ENCODE results near the gene MCTP2. TPM values are rescaled to one million over a fixed set of nuclear protein-coding genes. Genes with fewer than 3 reads are reported as not detected.

MCTP2 gene
- polyA plus RNA-seq, 3 donors = 2.4 to 7.4 (median 7.3) TPM

DNA sequence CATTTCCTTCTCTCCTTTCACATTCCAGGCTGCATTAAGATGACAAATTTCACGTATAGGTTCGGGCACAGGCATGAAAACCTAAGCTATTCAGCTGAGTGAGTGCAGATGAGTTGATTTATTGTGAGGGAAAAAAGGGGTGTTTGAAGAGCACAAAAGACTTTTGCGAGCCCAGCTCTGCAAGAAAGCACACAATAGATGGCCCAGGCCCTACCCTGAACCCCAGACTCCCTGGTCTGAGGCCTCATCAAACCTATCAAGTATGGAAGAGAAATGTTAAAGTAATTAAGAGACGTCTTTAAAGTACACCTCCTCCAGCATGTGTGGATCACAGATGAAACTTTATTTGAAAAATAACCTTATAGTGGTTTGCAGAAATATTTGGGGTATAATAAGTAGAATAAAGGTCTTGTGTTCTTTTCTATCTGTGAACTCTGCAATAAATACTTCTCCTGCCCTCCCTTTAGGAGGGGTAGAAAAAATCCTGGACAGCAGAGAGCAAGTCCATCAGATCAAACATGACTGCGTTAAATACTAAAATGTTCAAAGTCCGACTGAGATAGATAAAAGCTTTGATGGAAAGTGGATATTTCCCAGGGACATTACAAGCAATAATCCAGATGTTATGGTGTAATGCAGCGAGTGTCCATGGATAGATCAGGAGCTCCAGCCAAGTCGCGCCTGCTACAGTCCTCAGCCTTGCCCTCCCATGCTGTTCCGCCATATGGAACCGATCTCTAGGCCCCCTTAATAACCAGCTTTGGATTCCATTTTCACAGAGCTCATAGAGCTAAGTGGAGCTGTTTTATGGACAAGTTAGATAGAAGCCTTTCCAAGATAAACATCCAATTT lies 121.5 kb downstream of the MCTP2 start:
- Histone ChIP-seq H3K27me3 (ENCODE audit: control insufficient read depth in 2 of 2, insufficient read depth in 2 of 2, low read length in 2 of 2) (no peaks in the 10 kb centered on the region), H3K9me3 (replicated peaks in 1 of 2; ENCODE audit: control insufficient read depth in 1 of 2, insufficient read depth in 1 of 2, low read length in 2 of 2) (no peaks in the 10 kb centered on the region), H4K20me1 (ENCODE audit: insufficient read depth, low read length) (no peaks in the 10 kb centered on the region), H2AFZ (ENCODE audit: insufficient read depth, low read depth, low read length, poor library complexity, severe bottlenecking) (no peak overlapping the region), H3K4me2 (replicated peaks; ENCODE audit: extremely low read depth, low read length, poor library complexity, severe bottlenecking) (no peak overlapping the region), H3K79me2 (ENCODE audit: insufficient read depth, low read length) (no peaks in the 10 kb centered on the region), H3K4me3 (replicated peaks in 1 of 3; ENCODE audit: low read depth in 2 of 3, low read length in 3 of 3) (no peak overlapping the region), H3K27ac (ENCODE audit: low read depth in 1 of 2, low read length in 2 of 2) (no peak overlapping the region), H3K36me3 (replicated peaks in 1 of 2; ENCODE audit: control insufficient read depth in 1 of 2, insufficient read depth in 2 of 2, low read length in 2 of 2) (peaks cover 0 to 31% of the 10 kb centered on the region in 2 donors), H3K9ac (ENCODE audit: insufficient read depth, low read length, poor library complexity, severe bottlenecking) (no peak overlapping the region), H3K4me1 (ENCODE audit: control insufficient read depth in 1 of 2, insufficient read depth in 2 of 2, low read length in 2 of 2) (no peaks in the 10 kb centered on the region)
- 100% methylated on average over 2 of the region's 11 CpGs for WGBS (ENCODE audit: insufficient coverage)
- H3K27me3 Mint-ChIP-seq (ENCODE audit: low read depth in 3 of 3) = no peaks in the 10 kb centered on the region
- no peaks in the 10 kb centered on the region for H3K4me1 Mint-ChIP-seq
- peaks cover 0 to 3% (median 0%) of the 10 kb centered on the region in 7 donors for H3K9me3 Mint-ChIP-seq
- intact Hi-C loops (cut with micrococcal nuclease) = no loop called here
- peaks cover 31 to 71% of the 10 kb centered on the region in 2 donors for H3K36me3 Mint-ChIP-seq
- TF ChIP-seq, protein P1, sequence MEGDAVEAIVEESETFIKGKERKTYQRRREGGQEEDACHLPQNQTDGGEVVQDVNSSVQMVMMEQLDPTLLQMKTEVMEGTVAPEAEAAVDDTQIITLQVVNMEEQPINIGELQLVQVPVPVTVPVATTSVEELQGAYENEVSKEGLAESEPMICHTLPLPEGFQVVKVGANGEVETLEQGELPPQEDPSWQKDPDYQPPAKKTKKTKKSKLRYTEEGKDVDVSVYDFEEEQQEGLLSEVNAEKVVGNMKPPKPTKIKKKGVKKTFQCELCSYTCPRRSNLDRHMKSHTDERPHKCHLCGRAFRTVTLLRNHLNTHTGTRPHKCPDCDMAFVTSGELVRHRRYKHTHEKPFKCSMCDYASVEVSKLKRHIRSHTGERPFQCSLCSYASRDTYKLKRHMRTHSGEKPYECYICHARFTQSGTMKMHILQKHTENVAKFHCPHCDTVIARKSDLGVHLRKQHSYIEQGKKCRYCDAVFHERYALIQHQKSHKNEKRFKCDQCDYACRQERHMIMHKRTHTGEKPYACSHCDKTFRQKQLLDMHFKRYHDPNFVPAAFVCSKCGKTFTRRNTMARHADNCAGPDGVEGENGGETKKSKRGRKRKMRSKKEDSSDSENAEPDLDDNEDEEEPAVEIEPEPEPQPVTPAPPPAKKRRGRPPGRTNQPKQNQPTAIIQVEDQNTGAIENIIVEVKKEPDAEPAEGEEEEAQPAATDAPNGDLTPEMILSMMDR (IDR thresholded peaks at IDR 0.05) = no peak
- H3K4me3 Mint-ChIP-seq = no peak overlapping the region
- H3K27ac Mint-ChIP-seq = no peak overlapping the region
- no peak for DNase-seq

DNA sequence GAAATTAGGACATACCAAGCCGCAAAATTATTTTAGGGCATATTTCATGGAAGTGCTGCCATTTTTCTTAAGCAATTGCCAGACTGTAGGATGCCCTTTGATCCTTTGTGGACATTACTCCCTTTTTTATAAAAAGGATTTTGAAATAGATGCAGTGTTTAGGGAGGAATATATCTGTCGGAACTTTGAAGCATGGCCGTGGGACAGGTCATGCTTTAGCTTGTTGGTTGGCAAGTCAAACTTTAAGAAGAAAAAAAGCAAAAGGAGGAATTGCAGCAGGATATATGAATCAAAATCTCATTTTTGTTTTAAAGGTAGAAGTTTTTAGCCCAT lies 122.1 kb downstream of the MCTP2 start:
- TF ChIP-seq, protein P1 (IDR thresholded peaks at IDR 0.05) = no peak
- intact Hi-C loops (cut with micrococcal nuclease) = no loop called here

More for the DNA sequence above, 122.1 kb downstream of the MCTP2 start:
- Histone ChIP-seq H3K79me2 (ENCODE audit: insufficient read depth, low read length) (no peaks in the 10 kb centered on the region), H3K27ac (ENCODE audit: low read depth in 1 of 2, low read length in 2 of 2) (no peak overlapping the region), H2AFZ (ENCODE audit: insufficient read depth, low read depth, low read length, poor library complexity, severe bottlenecking) (no peak overlapping the region), H3K4me3 (replicated peaks in 1 of 3; ENCODE audit: low read depth in 2 of 3, low read length in 3 of 3) (no peak overlapping the region), H3K4me1 (ENCODE audit: control insufficient read depth in 1 of 2, insufficient read depth in 2 of 2, low read length in 2 of 2) (no peaks in the 10 kb centered on the region), H3K9me3 (replicated peaks in 1 of 2; ENCODE audit: control insufficient read depth in 1 of 2, insufficient read depth in 1 of 2, low read length in 2 of 2) (no peaks in the 10 kb centered on the region), H3K9ac (ENCODE audit: insufficient read depth, low read length, poor library complexity, severe bottlenecking) (no peak overlapping the region), H3K27me3 (ENCODE audit: control insufficient read depth in 2 of 2, insufficient read depth in 2 of 2, low read length in 2 of 2) (no peaks in the 10 kb centered on the region), H3K36me3 (replicated peaks in 1 of 2; ENCODE audit: control insufficient read depth in 1 of 2, insufficient read depth in 2 of 2, low read length in 2 of 2) (peaks cover 0 to 34% of the 10 kb centered on the region in 2 donors), H3K4me2 (replicated peaks; ENCODE audit: extremely low read depth, low read length, poor library complexity, severe bottlenecking) (no peak overlapping the region), H4K20me1 (ENCODE audit: insufficient read depth, low read length) (no peaks in the 10 kb centered on the region)
- H3K27me3 Mint-ChIP-seq (ENCODE audit: low read depth in 3 of 3) = no peaks in the 10 kb centered on the region
- 100% methylated on average over 2 of the region's 3 CpGs for WGBS (ENCODE audit: insufficient coverage)
- peaks cover 31 to 72% of the 10 kb centered on the region in 2 donors for H3K36me3 Mint-ChIP-seq
- no peak for DNase-seq
- H3K9me3 Mint-ChIP-seq = peaks cover 0 to 3% (median 0%) of the 10 kb centered on the region in 7 donors
- no peaks in the 10 kb centered on the region for H3K4me1 Mint-ChIP-seq
- H3K4me3 Mint-ChIP-seq = no peak overlapping the region
- H3K27ac Mint-ChIP-seq = no peak overlapping the region

All from CD14-positive monocyte (primary cell).